Caco-2 (cell line): ENCODE results near the gene SPINT2. TPM values are rescaled to one million over a fixed set of nuclear protein-coding genes. Genes with fewer than 3 reads are reported as not detected.

ENCODE experiments used
- BruUV-seq: library from RNA; stranded (reverse); fragments of 400-500 nt; replicated peaks from 2 replicates; lab custom pipeline; 2021; lab: Mats Ljungman, UMichigan
- CTCF ChIA-PET: fragments of 300-600 bp; sonication (Branson Sonifier 250); formaldehyde crosslinking; loops from one replicate; lab custom pipeline; 2022; ENCODE audit warnings: antibody characterized with exemption; lab: Charles Lee
- POLR2A ChIA-PET: fragments of 300-600 bp; sonication (Branson Sonifier 250); formaldehyde crosslinking; loops from one replicate; lab custom pipeline; 2022; ENCODE audit warnings: antibody characterized with exemption; lab: Charles Lee
- DNase-seq, 2 experiments: peaks; one replicate each; pipeline versions ENCODE4 v3.0.0 to v3.0.0-alpha.2; 2020 to 2022
- H3K27me3 ChIP-seq: replicated peaks from 2 replicates; pipeline ENCODE4 v1.6.0; 2011; ENCODE audit warnings: low read length; ENCODE audit not compliant: control insufficient read depth, insufficient read depth
- H3K36me3 ChIP-seq: 2 replicates; pipeline ENCODE4 v1.5.1; 2011; ENCODE audit warnings: low read length; ENCODE audit not compliant: control insufficient read depth, insufficient read depth
- H3K4me1 ChIP-seq: fragments of 250-450 bp; sonication (Bioruptor Pico); 2 replicates; pipeline ENCODE4 v1.5.1; 2020; ENCODE audit warnings: mild to moderate bottlenecking
- H3K4me3 ChIP-seq: 2 replicates; pipeline ENCODE4 v1.5.1; 2011; ENCODE audit warnings: low read depth, mild to moderate bottlenecking, control low read depth, low read length
- H3K9me3 ChIP-seq: fragments of 250-450 bp; sonication (Bioruptor Pico); 2 replicates; pipeline ENCODE4 v1.5.1; 2020; ENCODE audit warnings: mild to moderate bottlenecking, moderate library complexity
- H3K27ac Mint-ChIP-seq: one replicate; pipeline ENCODE4 v1.8.0; 2022; ENCODE audit warnings: mixed read lengths; ENCODE audit not compliant: unreplicated experiment
- H3K27me3 Mint-ChIP-seq: one replicate; pipeline ENCODE4 v1.8.0; 2022; ENCODE audit warnings: mixed read lengths; ENCODE audit not compliant: insufficient read depth, unreplicated experiment
- H3K36me3 Mint-ChIP-seq: one replicate; pipeline ENCODE4 v1.8.0; 2022; ENCODE audit warnings: mild to moderate bottlenecking, mixed read lengths; ENCODE audit not compliant: insufficient read depth, unreplicated experiment
- H3K4me1 Mint-ChIP-seq: one replicate; pipeline ENCODE4 v1.8.0; 2022; ENCODE audit warnings: low read depth, mixed read lengths; ENCODE audit not compliant: unreplicated experiment
- H3K4me3 Mint-ChIP-seq: one replicate; pipeline ENCODE4 v1.8.0; 2022; ENCODE audit warnings: mild to moderate bottlenecking, moderate library complexity, mixed read lengths; ENCODE audit not compliant: unreplicated experiment
- H3K9me3 Mint-ChIP-seq: one replicate; pipeline ENCODE4 v1.8.0; 2022; ENCODE audit warnings: mixed read lengths; ENCODE audit not compliant: unreplicated experiment
- CTCF ChIP-seq, 2 experiments: fragments of 200-600 bp in 1 of 2; IDR thresholded peaks; 1 replicate in 1 of 2; 2 replicates in 1 of 2; pipeline versions ENCODE4 v1.5.1 to v1.8.0; 2011 to 2022; ENCODE audit warnings: antibody characterized with exemption in 1 of 2, control low read depth in 1 of 2, inconsistent platforms in 1 of 2, low read depth in 1 of 2, low read length in 1 of 2, mild to moderate bottlenecking in 1 of 2, moderate library complexity in 1 of 2; ENCODE audit not compliant: insufficient read depth in 1 of 2, severe bottlenecking in 1 of 2, unreplicated experiment in 1 of 2
- intact Hi-C: fragments of 100-400 bp; cut with micrococcal nuclease; formaldehyde crosslinking; loops from one replicate; pipeline ENCODE4 v1.10.0; 2022; ENCODE audit not compliant: unreplicated experiment
- total RNA-seq: library from RNA; stranded (reverse); gene quantifications from 2 replicates; pipeline ENCODE4 v1.2.3, GENCODE V29; 2022

SPINT2 gene
- total RNA-seq, 1 experiment from 2014 or later, result 748 TPM

GRCh38 chr19:38324431-38324830, 60.1 kb downstream of the SPINT2 start:
- no TSS peak for BruUV-seq
- POLR2A ChIA-PET, result no interaction called here
- H3K4me1 Mint-ChIP-seq, result no peaks in the 10 kb centered on the region
- no peaks in the 10 kb centered on the region for H3K27me3 ChIP-seq
- H3K4me3 ChIP-seq, result no peak overlapping the region
- CTCF ChIA-PET, result no interaction called here
- no peak for TF ChIP-seq CTCF (IDR thresholded peaks at IDR 0.05; ENCODE audit: insufficient read depth in 1 of 2, low read depth in 1 of 2, low read length in 1 of 2, severe bottlenecking in 1 of 2, unreplicated experiment in 1 of 2)
- H3K27ac Mint-ChIP-seq, result no peak overlapping the region
- H3K36me3 Mint-ChIP-seq, result peaks cover 5% of the 10 kb centered on the region
- H3K9me3 ChIP-seq, result no peaks in the 10 kb centered on the region
- H3K4me3 Mint-ChIP-seq, result no peak overlapping the region
- H3K9me3 Mint-ChIP-seq, result no peaks in the 10 kb centered on the region
- intact Hi-C loops, result no loop called here
- no peaks in the 10 kb centered on the region for H3K27me3 Mint-ChIP-seq
- H3K36me3 ChIP-seq, result no peaks in the 10 kb centered on the region
- no peaks in the 10 kb centered on the region for H3K4me1 ChIP-seq
- no peak for DNase-seq

- H3K4me1 Mint-ChIP-seq, result no peaks in the 10 kb centered on the region
- no peak overlapping the region for H3K27ac Mint-ChIP-seq
- no peaks in the 10 kb centered on the region for H3K36me3 Mint-ChIP-seq
- POLR2A ChIA-PET, result no interaction called here
- H3K27me3 ChIP-seq, result no peaks in the 10 kb centered on the region
- H3K4me1 ChIP-seq, result no peaks in the 10 kb centered on the region
- TF ChIP-seq CTCF (IDR thresholded peaks at IDR 0.05; ENCODE audit: insufficient read depth in 1 of 2, low read depth in 1 of 2, low read length in 1 of 2, severe bottlenecking in 1 of 2, unreplicated experiment in 1 of 2), result no peak
- H3K9me3 Mint-ChIP-seq, result no peaks in the 10 kb centered on the region
- H3K9me3 ChIP-seq, result no peaks in the 10 kb centered on the region
- intact Hi-C loops, result no loop called here
- no peaks in the 10 kb centered on the region for H3K36me3 ChIP-seq
- no peaks in the 10 kb centered on the region for H3K27me3 Mint-ChIP-seq
- no peak overlapping the region for H3K4me3 ChIP-seq
- DNase-seq, result no peak
- no TSS peak for BruUV-seq
- no peak overlapping the region for H3K4me3 Mint-ChIP-seq
- CTCF ChIA-PET, result interaction anchor here (1.2 kb wide), 1 partner anchor 89 kb away, joined by 4 read pairs; no protein-coding TSS in a partner anchor
These were observed 62.2 kb downstream of the SPINT2 start for GRCh38 chr19:38326591-38326990.

GRCh38 chr19:38329651-38330050, 65.3 kb downstream of the SPINT2 start:
- no peak for DNase-seq
- Histone ChIP-seq H3K9me3 (no peaks in the 10 kb centered on the region), H3K4me3 (no peak overlapping the region), H3K4me1 (no peaks in the 10 kb centered on the region), H3K27me3 (no peaks in the 10 kb centered on the region), H3K36me3 (no peaks in the 10 kb centered on the region)
- ChIA-PET CTCF (interaction anchor here (1.7 kb wide), 1 partner anchor 86 kb away, joined by 5 read pairs; no protein-coding TSS in a partner anchor), POLR2A (interaction anchor here (0.6 kb wide), 1 partner anchor 78 kb away, joined by 3 read pairs; no protein-coding TSS in a partner anchor)
- Mint-ChIP-seq H3K36me3 (no peaks in the 10 kb centered on the region), H3K9me3 (no peaks in the 10 kb centered on the region), H3K4me1 (no peaks in the 10 kb centered on the region), H3K27ac (peak overlapping the region; percentile 1), H3K27me3 (no peaks in the 10 kb centered on the region), H3K4me3 (no peak overlapping the region)
- BruUV-seq, result no TSS peak
- TF ChIP-seq CTCF (IDR thresholded peaks at IDR 0.05; ENCODE audit: insufficient read depth in 1 of 2, low read depth in 1 of 2, low read length in 1 of 2, severe bottlenecking in 1 of 2, unreplicated experiment in 1 of 2), result no peak
- intact Hi-C loops, result no loop called here
